Cardiac septum (tissue), 1 donor: Measurements from ENCODE around the gene GALNT17. TPM values are rescaled to one million over a fixed set of nuclear protein-coding genes. Genes with fewer than 3 reads are reported as not detected.

Source experiments
- DNase-seq: peaks from one replicate; pipeline ENCODE4 v3.0.0-alpha.2; 2020; ENCODE audit warnings: low spot score
- intact Hi-C: fragments of 100-400 bp; cut with DNase I; formaldehyde crosslinking; loops from one replicate; pipeline ENCODE4 v1.14.0; 2022
- total RNA-seq: library from RNA; stranded (reverse); fragmentation: NEBNext Ultra II Directional; extraction: Animal tissue kit (Norgen Biotek cat#: 25700); gene quantifications from one replicate; pipeline ENCODE4 v1.2.1, GENCODE V29; 2021
- donor health status: DM: no; HTN: no; CAD: no.

The GALNT17 gene
- total RNA-seq, 1 donor from 2014 or later: 60.6 TPM

DNA sequence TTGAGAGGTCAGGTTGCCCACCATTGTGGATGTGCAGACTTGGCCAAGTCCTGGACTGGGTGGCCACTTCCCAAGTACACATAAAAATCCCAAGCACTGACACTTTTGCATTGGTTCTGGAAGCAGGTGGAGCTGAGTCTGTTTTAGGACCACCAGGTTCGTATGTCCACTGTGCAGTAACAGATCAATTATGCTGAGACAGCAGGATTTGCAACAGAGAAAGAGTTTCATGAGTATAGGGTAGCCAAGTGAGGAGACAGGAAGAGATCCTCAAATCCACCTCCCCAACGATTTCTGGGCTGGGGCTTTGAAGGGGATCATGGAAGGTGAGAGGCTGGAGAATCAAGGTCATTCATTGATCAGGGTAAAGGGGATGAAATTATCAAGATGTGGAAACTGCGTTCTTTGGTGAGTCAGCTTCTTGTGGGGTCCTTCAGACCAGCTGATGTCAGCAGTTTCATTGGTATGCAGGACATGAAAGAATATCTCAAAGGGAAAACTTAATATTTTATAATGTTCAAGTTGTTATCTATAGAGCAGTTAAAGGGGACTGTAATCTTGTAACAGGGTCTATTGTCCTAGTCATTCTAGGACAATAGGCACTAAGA, 277.7 kb downstream of the GALNT17 start:
- DNase-seq: no peak
- intact Hi-C loops: loop anchor here (2.0 to 10.0 kb wide), 4 partner anchors 105 to 279 kb away; no protein-coding TSS in a partner anchor

DNA sequence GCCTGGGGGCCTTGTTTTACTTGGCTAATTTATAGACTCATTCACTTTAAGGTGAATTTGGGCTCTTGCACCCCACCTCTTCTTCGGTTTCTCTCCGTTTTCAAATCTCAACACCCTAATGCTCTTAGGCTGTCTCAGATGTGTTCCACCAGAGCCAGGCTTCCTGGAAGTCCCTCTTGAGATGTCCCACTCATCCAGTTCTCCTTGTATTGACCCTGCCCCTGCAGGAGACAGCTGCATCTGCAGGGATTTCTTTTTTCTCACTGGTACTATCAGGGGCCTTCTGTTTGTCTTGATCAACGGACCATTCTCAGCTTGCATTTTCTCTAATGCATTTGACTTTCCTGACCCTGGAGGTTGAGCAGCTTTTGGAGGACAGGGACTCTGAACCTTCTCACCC, 279.5 kb downstream of the GALNT17 start:
- intact Hi-C loops: no loop called here
- no peak for DNase-seq

GRCh38 chr7:71414490-71414889, 282.5 kb downstream of the GALNT17 start:
- DNase-seq: peak; percentile 83
- intact Hi-C loops: no loop called here

GRCh38 chr7:71419546-71420337, 287.8 kb downstream of the GALNT17 start:
- no peak for DNase-seq
- intact Hi-C loops: no loop called here

GRCh38 chr7:71422104-71422503, 290.2 kb downstream of the GALNT17 start:
- intact Hi-C loops: no loop called here
- no peak for DNase-seq

DNA sequence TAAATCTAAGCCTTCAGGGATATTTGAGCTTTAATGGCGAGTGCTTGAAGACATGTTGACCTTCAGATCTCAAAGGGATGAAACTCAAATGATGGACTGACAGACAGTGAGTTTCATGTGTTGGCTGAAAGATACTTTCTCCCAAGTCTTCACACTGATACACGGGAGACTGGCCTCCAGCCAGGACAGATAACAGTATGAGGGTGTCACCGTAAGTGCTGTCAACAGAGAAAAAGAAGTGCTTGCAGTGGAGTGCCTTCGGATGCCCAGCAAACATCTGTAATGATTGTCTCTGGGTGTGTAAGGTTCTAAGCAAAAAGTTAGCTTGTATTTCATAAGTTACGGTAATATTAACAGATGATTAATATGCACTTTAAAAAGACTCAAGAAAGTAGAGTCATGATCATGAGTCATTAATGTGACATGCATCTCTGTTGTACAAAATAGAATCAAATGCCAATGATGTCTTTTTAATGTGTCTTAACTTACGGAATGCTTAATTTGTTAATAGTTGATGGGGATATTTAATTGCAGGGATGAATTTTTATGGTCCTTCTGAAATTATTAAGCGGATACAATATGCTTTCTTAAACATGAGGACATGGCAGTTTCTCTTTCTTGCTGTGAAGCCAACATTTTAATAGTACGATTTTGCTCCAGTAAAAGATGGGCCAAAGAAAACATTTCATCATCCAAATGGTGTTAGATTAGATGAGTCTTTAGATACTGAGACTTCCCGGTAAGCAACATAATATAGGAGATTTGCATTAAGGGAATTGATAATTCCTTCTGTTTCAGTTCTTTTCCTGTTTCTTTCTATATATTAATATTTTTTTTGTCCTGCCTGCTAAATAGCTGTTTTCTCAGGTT, 292.5 kb downstream of the GALNT17 start:
- intact Hi-C loops: no loop called here
- DNase-seq: no peak

DNA sequence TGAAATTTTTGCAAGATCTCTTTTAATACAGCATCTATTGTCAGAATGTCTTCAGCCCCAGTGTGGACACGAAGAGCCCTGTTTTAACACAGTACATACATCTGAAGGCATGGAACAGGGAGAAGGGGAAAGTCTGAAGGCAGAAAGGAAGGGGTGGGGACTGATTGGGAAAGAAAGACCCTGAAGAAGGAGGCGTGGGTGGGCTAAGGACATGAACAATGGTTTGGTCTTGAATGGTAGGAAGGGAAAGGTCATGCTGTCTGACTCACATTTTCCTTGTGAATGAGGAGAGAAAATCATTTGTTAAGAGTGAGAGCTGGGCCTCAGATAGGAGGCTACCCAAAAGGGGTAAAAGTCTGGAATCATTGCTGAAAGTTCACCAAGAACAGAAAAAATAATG, 297.1 kb downstream of the GALNT17 start:
- DNase-seq: no peak
- intact Hi-C loops: no loop called here

- no peak for DNase-seq
- intact Hi-C loops: no loop called here
Measured at GRCh38 chr7:71430246-71430645, 298.3 kb downstream of the GALNT17 start.

GRCh38 chr7:71439321-71439720, 307.4 kb downstream of the GALNT17 start:
- intact Hi-C loops: no loop called here
- no peak for DNase-seq

DNA sequence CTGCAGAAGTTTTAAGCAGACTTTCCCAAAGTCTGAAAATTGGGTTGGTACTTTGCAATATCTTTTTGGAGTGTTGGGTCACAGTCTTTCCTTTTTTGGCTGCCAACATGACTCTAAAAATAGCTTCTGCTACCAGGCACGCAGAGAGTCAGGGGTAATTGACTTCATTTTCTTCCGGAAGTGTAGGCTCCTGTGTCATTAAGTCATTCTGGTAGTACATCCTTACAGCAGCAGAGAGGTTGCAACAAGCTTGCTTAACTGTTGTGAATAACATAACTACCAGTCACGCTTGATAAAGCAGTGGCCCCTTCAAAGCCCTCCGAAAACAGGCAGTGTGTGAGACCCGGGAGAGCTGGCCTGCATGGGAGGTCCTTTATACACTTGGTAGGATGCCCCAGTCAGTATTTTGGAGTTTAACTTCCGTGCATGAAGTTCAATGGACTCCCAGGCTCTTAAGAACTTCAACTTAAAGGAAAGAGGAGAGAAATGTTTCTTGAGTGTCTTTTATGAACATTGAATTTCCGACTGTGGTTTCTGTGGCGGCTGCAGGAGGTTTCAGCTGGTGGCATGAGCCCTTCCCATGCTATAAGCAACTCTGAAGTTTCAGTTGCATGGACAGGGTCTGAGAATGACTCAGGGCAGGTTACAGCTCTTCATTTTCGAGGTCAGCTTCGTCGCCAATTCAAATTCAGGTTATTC, 310.7 kb downstream of the GALNT17 start:
- DNase-seq: no peak
- intact Hi-C loops: no loop called here

DNA sequence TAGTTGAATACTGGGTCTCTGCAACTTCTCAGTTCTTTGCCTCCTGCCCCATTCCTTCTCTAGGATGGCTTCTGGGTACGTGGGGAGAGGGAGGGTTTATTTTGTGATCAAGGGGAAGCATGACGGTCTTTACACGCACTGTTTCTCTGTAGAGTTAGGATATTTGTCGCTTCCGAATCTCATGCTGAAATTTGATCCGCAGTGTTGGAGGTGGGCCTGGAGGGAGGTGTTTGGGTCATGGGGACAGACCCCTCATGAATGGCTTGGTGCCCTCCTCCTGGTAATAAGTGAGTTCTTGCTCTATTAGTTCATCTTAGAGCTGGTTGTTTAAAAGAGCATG, 311.2 kb downstream of the GALNT17 start:
- no peak for DNase-seq
- intact Hi-C loops: no loop called here

GRCh38 chr7:71444130-71444529, 312.2 kb downstream of the GALNT17 start:
- intact Hi-C loops: no loop called here
- no peak for DNase-seq

GRCh38 chr7:71453630-71454029, 321.7 kb downstream of the GALNT17 start:
- DNase-seq: no peak
- intact Hi-C loops: no loop called here

DNA sequence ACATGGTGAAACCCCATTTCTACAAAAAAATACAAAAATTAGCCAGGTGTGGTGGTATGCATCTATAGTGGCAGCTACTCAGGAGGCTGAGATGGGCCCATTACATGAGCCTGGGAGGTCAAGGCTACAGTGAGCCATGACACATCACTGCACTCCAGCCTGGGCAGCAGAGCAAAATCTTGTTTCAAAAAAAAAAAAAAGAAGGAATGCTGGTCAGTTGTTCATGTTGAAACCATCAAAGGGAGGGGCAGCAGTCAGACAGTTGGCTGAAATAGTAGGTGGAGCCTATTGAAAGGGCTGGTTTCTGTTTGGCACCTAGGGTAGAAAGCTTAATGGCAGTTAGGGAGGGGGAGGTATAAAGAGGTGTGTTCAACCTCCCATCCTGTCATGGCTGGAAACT, 323.0 kb downstream of the GALNT17 start:
- intact Hi-C loops: no loop called here
- no peak for DNase-seq

GRCh38 chr7:71457021-71457420, 325.1 kb downstream of the GALNT17 start:
- no peak for DNase-seq
- intact Hi-C loops: no loop called here

GRCh38 chr7:71457846-71458590, 326.1 kb downstream of the GALNT17 start:
- no peak for DNase-seq
- intact Hi-C loops: no loop called here

GRCh38 chr7:71459132-71459531, 327.2 kb downstream of the GALNT17 start:
- no peak for DNase-seq
- intact Hi-C loops: no loop called here

GRCh38 chr7:71461572-71461971, 329.6 kb downstream of the GALNT17 start:
- intact Hi-C loops: loop anchor here (10.0 kb wide), 1 partner anchor 153 kb away; no protein-coding TSS in a partner anchor
- DNase-seq: no peak

- DNase-seq: no peak
- intact Hi-C loops: loop anchor here (10.0 kb wide), 1 partner anchor 149 kb away; no protein-coding TSS in a partner anchor
Measured at GRCh38 chr7:71465741-71466189, 333.8 kb downstream of the GALNT17 start.
